ENCODE data around the gene ARHGAP31. TPM values are rescaled to one million over a fixed set of nuclear protein-coding genes. Genes with fewer than 3 reads are reported as not detected.

Gene ARHGAP31
- total RNA-seq (2022; extraction: Qiagen RNA extraction), result 0.63 to 1.3 TPM (median 1.1 TPM) in 5 replicates

GRCh38 chr3:119293871-119294695, at the start of gene ARHGAP31:
TSS of gene ARHGAP31 (plus strand) at chr3:119294383. CDS start at chr3:119294905, 522 bp downstream.

GRCh38 chr3:119463171-119464169, 169.3 kb downstream of the ARHGAP31 start, which contains the start of gene TMEM39A:
TSS of gene TMEM39A (minus strand) at chr3:119463615. CDS start at chr3:119462074, 1,541 bp downstream.

Other genes starting within 250 kb of the ARHGAP31 start
- gene TEX55, start 148.2 kb upstream of the ARHGAP31 start, total RNA-seq (2022; extraction: Qiagen RNA extraction), result 0.08 TPM in 1 of 5 replicates, not detected in the others
- gene UPK1B, start 120.8 kb upstream of the ARHGAP31 start, total RNA-seq (2022; extraction: Qiagen RNA extraction), result 10.5 to 12.8 TPM (median 12.3 TPM) in 5 replicates
- gene B4GALT4, start 53.5 kb upstream of the ARHGAP31 start, total RNA-seq (2022; extraction: Qiagen RNA extraction), result 74.6 to 116 TPM (median 98.8 TPM) in 5 replicates
- gene TMEM39A, start 169.2 kb downstream of the ARHGAP31 start, total RNA-seq (2022; extraction: Qiagen RNA extraction), result 21.2 to 24.4 TPM (median 23.8 TPM) in 5 replicates
- gene POGLUT1, start 174.6 kb downstream of the ARHGAP31 start, total RNA-seq (2022; extraction: Qiagen RNA extraction), result 7.1 to 9.2 TPM (median 8.0 TPM) in 5 replicates
- gene TIMMDC1, start 204.2 kb downstream of the ARHGAP31 start, total RNA-seq (2022; extraction: Qiagen RNA extraction), result 58.4 to 80.8 TPM (median 73.2 TPM) in 5 replicates

Measured in A549 treated with AZD2906 at 1 μM for 4 hours (cell line).